Spleen (tissue), 11 donors: Measurements from ENCODE around the gene ABHD17C. TPM values are rescaled to one million over a fixed set of nuclear protein-coding genes. Genes with fewer than 3 reads are reported as not detected.
A peak's percentile ranks its signal among the peaks of the same experiment; 100 is the strongest.

Source experiments
- DNase-seq: peaks from one replicate; pipeline ENCODE4 v3.0.0-alpha.2; 2020
- H3K27ac ChIP-seq, 8 donors: fragments of 200-600 bp; sonication (generic) in 7 of 8; 1 replicate in 4 of 8; 2 replicates in 4 of 8; pipeline versions ENCODE4 v1.5.0 to v1.8.0; 2016 to 2021; ENCODE audit warnings: inconsistent platforms in 4 of 8, mild to moderate bottlenecking in 4 of 8, moderate library complexity in 1 of 8
- H3K27me3 ChIP-seq, 7 donors: fragments of 200-600 bp; sonication (generic) in 6 of 7; replicated peaks in 1 of 7; 1 replicate in 4 of 7; 2 replicates in 3 of 7; pipeline versions ENCODE4 v1.5.0 to v1.8.0; 2016 to 2021; ENCODE audit warnings: inconsistent platforms in 3 of 7, mild to moderate bottlenecking in 1 of 7
- H3K36me3 ChIP-seq, 6 donors: fragments of 200-600 bp; sonication (generic) in 5 of 6; 1 replicate in 4 of 6; 2 replicates in 2 of 6; pipeline versions ENCODE4 v1.5.0 to v1.8.0; 2016 to 2021; ENCODE audit warnings: inconsistent platforms in 2 of 6
- H3K4me1 ChIP-seq, 6 donors: fragments of 200-600 bp; sonication (generic) in 5 of 6; 1 replicate in 3 of 6; 2 replicates in 3 of 6; pipeline versions ENCODE4 v1.5.0 to v1.8.0; 2016 to 2021; ENCODE audit warnings: inconsistent platforms in 3 of 6
- H3K4me3 ChIP-seq, 8 donors: fragments of 200-600 bp; sonication (generic) in 7 of 8; 1 replicate in 4 of 8; 2 replicates in 4 of 8; pipeline versions ENCODE4 v1.5.0 to v1.8.0; 2016 to 2021; ENCODE audit warnings: inconsistent platforms in 4 of 8, mild to moderate bottlenecking in 4 of 8, moderate library complexity in 2 of 8
- H3K9me3 ChIP-seq, 8 donors: fragments of 200-600 bp; sonication (generic) in 7 of 8; 1 replicate in 4 of 8; 2 replicates in 4 of 8; pipeline versions ENCODE4 v1.5.0 to v1.8.0; 2016 to 2021; ENCODE audit warnings: inconsistent platforms in 4 of 8
- CTCF ChIP-seq, 11 experiments: fragments of 200-600 bp in 7 of 11; fragments of 450-650 bp in 4 of 11; sonication (generic) in 4 of 11; IDR thresholded peaks in 8 of 11; conservative IDR thresholded peaks in 3 of 11; 1 replicate in 7 of 11; 2 replicates in 4 of 11; pipeline versions ENCODE4 v1.4.0 to v1.8.0; 2016 to 2021; ENCODE audit warnings: antibody characterized with exemption in 11 of 11, inconsistent platforms in 4 of 11, mild to moderate bottlenecking in 1 of 11
- POLR2A ChIP-seq, 3 donors: fragments of 450-650 bp; IDR thresholded peaks; one replicate each; pipeline ENCODE4 v1.5.1; 2017; ENCODE audit warnings: antibody characterized with exemption in 3 of 3, mild to moderate bottlenecking in 1 of 3
- POLR2AphosphoS5 ChIP-seq, 3 donors: sonication (generic); formaldehyde crosslinking; IDR thresholded peaks; one replicate each; pipeline ENCODE4 v1.5.1; 2017; ENCODE audit warnings: antibody characterized with exemption in 3 of 3
- WGBS, 5 donors: extraction: QIAGEN DNeasy Blood & Tissue Kit in 3 of 5; methylation state at CpG; one replicate each; pipeline versions ENCODE4 v1.1.5 to v1.1.7; 2013 to 2018; 5-methylcytosine and 5-hydroxymethylcytosine counted together
- intact Hi-C: fragments of 100-400 bp; cut with DNase I; formaldehyde crosslinking; loops from one replicate; pipeline ENCODE4 v1.15.0; 2023; ENCODE audit warnings: low total_unique reads
- polyA plus RNA-seq, 3 donors: library from polyadenylated mRNA; stranded (reverse); fragments of 200-250 nt; gene quantifications; one replicate each; pipeline ENCODE4 v1.2.1, GENCODE V29; 2013
- total RNA-seq, 7 donors: library from RNA; depleted of rRNA in 3 of 7; stranded (reverse); fragments of >200 nt in 3 of 7; fragmentation: NEBNext Ultra II Directional in 4 of 7; extraction: Animal tissue kit (Norgen Biotek cat#: 25700) in 4 of 7; gene quantifications; one replicate each; pipeline versions ENCODE4 v1.1.0 to v1.2.1, GENCODE V29; 2016 to 2021
- donor health status: healthy with polysubstance abuse.
- donor health status: DM: no; HTN: no; CAD: no; lungs with moderate emphysema.
- donor health status: DM: no; HTN: no; CAD: no.
- donor health status: Bipolar disorder and iron deficiency.
- donor health status: healthy.
- donor health status: DM: no; HTN: no; CAD: no.
- donor health status: DM: yes; HTN: yes; CAD: no.

ABHD17C gene
- total and polyA plus RNA-seq, 10 donors = 4.2 to 17.0 (median 10.9) TPM

DNA sequence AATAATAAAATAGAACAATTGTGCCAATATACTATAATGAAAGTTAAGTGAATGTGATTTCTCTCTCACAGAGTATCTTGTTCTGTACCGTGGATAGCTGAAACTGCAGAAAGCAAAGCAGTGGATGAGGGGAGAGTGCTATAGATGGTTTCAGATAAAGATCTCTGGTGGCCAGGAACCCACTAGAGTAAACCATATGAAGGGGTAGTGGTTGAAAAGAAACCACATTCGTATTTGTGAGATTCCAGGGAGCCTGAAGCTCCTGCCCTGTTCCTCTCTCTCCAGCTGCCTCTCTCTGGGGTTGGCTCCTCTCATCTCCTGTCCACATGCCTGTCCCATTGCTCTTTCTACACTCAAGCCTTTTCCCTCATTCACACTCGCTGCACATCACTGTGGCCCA lies 8.9 kb downstream of the ABHD17C start:
- intact Hi-C loops = no loop called here
- no peak overlapping the region for H3K4me3 ChIP-seq
- H3K4me1 ChIP-seq = peaks cover 0 to 62% (median 21%) of the 10 kb centered on the region in 6 donors
- H3K9me3 ChIP-seq = no peaks in the 10 kb centered on the region
- TF ChIP-seq CTCF (IDR thresholded peaks at IDR 0.05 in 8 of 11, conservative IDR thresholded peaks at IDR 0.05 in 3 of 11) = no peak
- no peak for TF ChIP-seq POLR2A (IDR thresholded peaks at IDR 0.05)
- DNase-seq = no peak
- H3K27ac ChIP-seq = no peak overlapping the region
- H3K27me3 ChIP-seq = no peaks in the 10 kb centered on the region
- WGBS, 5 donors = 61 to 71% (median 66%) methylated on average over 3 of the region's 3 CpGs
- no peaks in the 10 kb centered on the region for H3K36me3 ChIP-seq

GRCh38 chr15:80706161-80706560 lies 11.1 kb downstream of the ABHD17C start:
- 59 to 81% (median 73%) methylated on average over 8 of the region's 8 CpGs for WGBS, 5 donors
- no peaks in the 10 kb centered on the region for H3K27me3 ChIP-seq
- DNase-seq = no peak
- no peak overlapping the region for H3K4me3 ChIP-seq
- no peaks in the 10 kb centered on the region for H3K9me3 ChIP-seq
- intact Hi-C loops = no loop called here
- H3K27ac ChIP-seq = peak overlapping the region in 3 of 8 donors; percentile 6 to 19 (median 10)
- no peak for TF ChIP-seq POLR2A (IDR thresholded peaks at IDR 0.05)
- no peaks in the 10 kb centered on the region for H3K36me3 ChIP-seq
- H3K4me1 ChIP-seq = peaks cover 0 to 70% (median 30%) of the 10 kb centered on the region in 6 donors

DNA sequence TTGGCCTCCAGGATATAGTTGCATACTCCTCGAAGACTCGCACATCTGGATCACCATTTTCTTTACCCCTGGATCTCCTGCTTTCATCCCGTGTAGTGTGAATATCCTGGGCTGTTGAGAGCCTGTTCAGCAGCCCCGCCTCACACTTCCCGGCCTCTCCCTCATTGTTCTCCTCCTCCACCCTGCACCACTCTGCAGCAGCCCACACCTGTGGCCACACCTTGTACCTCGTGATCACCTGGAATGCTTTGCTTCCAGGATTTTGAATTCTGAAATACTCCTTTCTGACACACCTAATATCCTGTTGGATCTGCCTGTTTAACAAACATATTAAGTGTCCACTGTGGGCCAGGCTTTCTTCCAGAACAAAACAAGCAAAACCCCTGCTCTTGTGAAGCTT lies 14.4 kb downstream of the ABHD17C start:
- DNase-seq = no peak
- Histone ChIP-seq H3K36me3 (no peaks in the 10 kb centered on the region), H3K9me3 (no peaks in the 10 kb centered on the region), H3K27me3 (no peaks in the 10 kb centered on the region), H3K4me3 (no peak overlapping the region), H3K4me1 (peaks cover 0 to 47% (median 22%) of the 10 kb centered on the region in 6 donors), H3K27ac (peak overlapping the region in 5 of 8 donors; percentile 49 to 80 (median 73))
- TF ChIP-seq POLR2A (IDR thresholded peaks at IDR 0.05) = no peak
- no peak for TF ChIP-seq CTCF (IDR thresholded peaks at IDR 0.05 in 8 of 11, conservative IDR thresholded peaks at IDR 0.05 in 3 of 11)
- TF ChIP-seq POLR2AphosphoS5 (IDR thresholded peaks at IDR 0.05) = no peak
- intact Hi-C loops = no loop called here
- 83 to 88% (median 84%) methylated on average over 6 of the region's 6 CpGs for WGBS, 5 donors

- DNase-seq = no peak
- Histone ChIP-seq H3K9me3 (no peaks in the 10 kb centered on the region), H3K36me3 (no peaks in the 10 kb centered on the region), H3K27me3 (no peaks in the 10 kb centered on the region), H3K4me1 (peaks cover 0 to 42% (median 18%) of the 10 kb centered on the region in 6 donors), H3K4me3 (no peak overlapping the region), H3K27ac (peak overlapping the region in 7 of 8 donors; percentile 47 to 80 (median 73))
- intact Hi-C loops = no loop called here
- no peak for TF ChIP-seq CTCF (IDR thresholded peaks at IDR 0.05 in 8 of 11, conservative IDR thresholded peaks at IDR 0.05 in 3 of 11)
- peak in 1 of 3 donors; percentile 10 for TF ChIP-seq POLR2AphosphoS5 (IDR thresholded peaks at IDR 0.05)
- 68 to 85% (median 71%) methylated on average over 9 of the region's 9 CpGs for WGBS, 5 donors
These were observed 15.8 kb downstream of the ABHD17C start for GRCh38 chr15:80710635-80711554.
